H9 (cell line): ENCODE measurements around the gene PEG3. TPM values are rescaled to one million over a fixed set of nuclear protein-coding genes. Genes with fewer than 3 reads are reported as not detected.

Experiments
- DNase-seq: peaks from one replicate; pipeline ENCODE4 v3.0.0-alpha.2; 2017
- H2AFZ ChIP-seq: one replicate; pipeline ENCODE4 v1.6.1; 2013; ENCODE audit warnings: mild to moderate bottlenecking, low read length, control low read depth, moderate library complexity
- H2AK5ac ChIP-seq: 2 replicates; pipeline ENCODE4 v1.6.1; 2013; ENCODE audit warnings: low read length, control low read depth, mixed read lengths; ENCODE audit not compliant: insufficient read length
- H2BK120ac ChIP-seq: one replicate; pipeline ENCODE4 v1.6.1; 2013; ENCODE audit warnings: low read depth, mild to moderate bottlenecking, low read length, control low read depth, inconsistent platforms; ENCODE audit not compliant: poor library complexity, severe bottlenecking
- H2BK12ac ChIP-seq: 2 replicates; pipeline ENCODE4 v1.6.1; 2013; ENCODE audit warnings: low read length, control low read depth, mixed read lengths, low read depth; ENCODE audit not compliant: insufficient read length
- H2BK15ac ChIP-seq: 2 replicates; pipeline ENCODE4 v1.6.1; 2013; ENCODE audit warnings: low read depth, low read length, control low read depth
- H2BK20ac ChIP-seq: one replicate; pipeline ENCODE4 v1.6.1; 2013; ENCODE audit warnings: low read depth, mild to moderate bottlenecking, low read length, control low read depth, inconsistent platforms; ENCODE audit not compliant: poor library complexity, severe bottlenecking
- H2BK5ac ChIP-seq: 2 replicates; pipeline ENCODE4 v1.6.1; 2013; ENCODE audit warnings: low read length, control low read depth, mixed read lengths; ENCODE audit not compliant: insufficient read length
- H3K14ac ChIP-seq: 2 replicates; pipeline ENCODE4 v1.6.1; 2013; ENCODE audit warnings: low read length, control low read depth; ENCODE audit not compliant: insufficient read depth
- H3K18ac ChIP-seq: 2 replicates; pipeline ENCODE4 v1.6.1; 2013; ENCODE audit warnings: low read depth, mild to moderate bottlenecking, mixed read lengths, low read length, control low read depth; ENCODE audit not compliant: insufficient read length
- H3K23ac ChIP-seq: 2 replicates; pipeline ENCODE4 v1.6.1; 2013; ENCODE audit warnings: low read length, control low read depth, mixed read lengths, low read depth; ENCODE audit not compliant: insufficient read length
- H3K23me2 ChIP-seq: 2 replicates; pipeline ENCODE4 v1.6.1; 2013; ENCODE audit warnings: low read depth, mild to moderate bottlenecking, mixed read lengths, low read length, control low read depth; ENCODE audit not compliant: insufficient read length, poor library complexity, severe bottlenecking
- H3K27ac ChIP-seq: 2 replicates; pipeline ENCODE4 v1.5.1; 2013; ENCODE audit warnings: low read length, control low read depth, mixed read lengths, low read depth; ENCODE audit not compliant: insufficient read length
- H3K27me3 ChIP-seq: 2 replicates; pipeline ENCODE4 v1.6.1; 2013; ENCODE audit warnings: low read length, control low read depth, inconsistent platforms; ENCODE audit not compliant: insufficient read depth
- H3K4ac ChIP-seq: 2 replicates; pipeline ENCODE4 v1.6.1; 2013; ENCODE audit warnings: low read depth, mild to moderate bottlenecking, control low read depth, inconsistent platforms, low read length, moderate library complexity
- H3K4me1 ChIP-seq: 2 replicates; pipeline ENCODE4 v1.6.1; 2013; ENCODE audit warnings: low read length, control low read depth, inconsistent platforms; ENCODE audit not compliant: insufficient read depth
- H3K4me2 ChIP-seq: 2 replicates; pipeline ENCODE4 v1.6.1; 2013; ENCODE audit warnings: low read length, control low read depth, mixed read lengths; ENCODE audit not compliant: insufficient read length, insufficient read depth
- H3K56ac ChIP-seq: 2 replicates; pipeline ENCODE4 v1.6.1; 2013; ENCODE audit warnings: low read depth, mild to moderate bottlenecking, mixed read lengths, low read length, control low read depth; ENCODE audit not compliant: insufficient read length
- H3K79me1 ChIP-seq: 2 replicates; pipeline ENCODE4 v1.6.1; 2013; ENCODE audit warnings: low read depth, mild to moderate bottlenecking, moderate library complexity, low read length, control low read depth, inconsistent platforms; ENCODE audit not compliant: insufficient read depth, poor library complexity, severe bottlenecking
- H3K79me2 ChIP-seq: 2 replicates; pipeline ENCODE4 v1.6.1; 2013; ENCODE audit warnings: low read length, control low read depth, inconsistent platforms; ENCODE audit not compliant: insufficient read depth
- H3K9ac ChIP-seq: 2 replicates; pipeline ENCODE4 v1.6.1; 2013; ENCODE audit warnings: low read length, control low read depth, mixed read lengths; ENCODE audit not compliant: insufficient read length; ENCODE audit errors: extremely low read depth
- H3K9me3 ChIP-seq: one replicate; pipeline ENCODE4 v1.6.1; 2013; ENCODE audit warnings: low read depth, low read length, inconsistent platforms; ENCODE audit not compliant: control insufficient read depth
- H3T11ph ChIP-seq: one replicate; pipeline ENCODE4 v1.6.1; 2013; ENCODE audit warnings: mild to moderate bottlenecking, low read length, control low read depth, inconsistent platforms
- H4K20me1 ChIP-seq: one replicate; pipeline ENCODE4 v1.6.1; 2013; ENCODE audit not compliant: control insufficient read depth, insufficient read length, insufficient read depth
- H4K5ac ChIP-seq: 2 replicates; pipeline ENCODE4 v1.6.1; 2013; ENCODE audit warnings: low read depth, mild to moderate bottlenecking, mixed read lengths, low read length, control low read depth; ENCODE audit not compliant: insufficient read length
- H4K8ac ChIP-seq: replicated peaks from 2 replicates; pipeline ENCODE4 v1.6.1; 2013; ENCODE audit warnings: low read length, control low read depth, mixed read lengths, low read depth; ENCODE audit not compliant: insufficient read length
- H4K91ac ChIP-seq: 2 replicates; pipeline ENCODE4 v1.6.1; 2013; ENCODE audit warnings: low read depth, mild to moderate bottlenecking, moderate library complexity, mixed read lengths, low read length, control low read depth; ENCODE audit not compliant: insufficient read length
- H3K27ac Mint-ChIP-seq, 3 experiments: 2 replicates in 2 of 3; 3 replicates in 1 of 3; pipeline ENCODE4 v1.8.0; 2020 to 2021; ENCODE audit warnings: mixed read lengths in 3 of 3, mild to moderate bottlenecking in 1 of 3, moderate library complexity in 1 of 3
- H3K27me3 Mint-ChIP-seq: 2 replicates; pipeline ENCODE4 v1.8.0; 2021; ENCODE audit warnings: low read depth, mild to moderate bottlenecking, moderate library complexity, mixed read lengths
- H3K36me3 Mint-ChIP-seq, 3 experiments: 2 replicates in 2 of 3; 3 replicates in 1 of 3; pipeline ENCODE4 v1.8.0; 2020 to 2021; ENCODE audit warnings: low read depth in 3 of 3, mixed read lengths in 3 of 3; ENCODE audit not compliant: insufficient read depth in 1 of 3
- H3K4me1 Mint-ChIP-seq, 2 experiments: 2 replicates each; pipeline ENCODE4 v1.8.0; 2020; ENCODE audit warnings: mixed read lengths in 2 of 2
- H3K4me3 Mint-ChIP-seq, 2 experiments: 2 replicates in 1 of 2; 3 replicates in 1 of 2; pipeline ENCODE4 v1.8.0; 2020 to 2021; ENCODE audit warnings: mild to moderate bottlenecking in 2 of 2, mixed read lengths in 2 of 2, moderate library complexity in 1 of 2
- H3K9me3 Mint-ChIP-seq, 2 experiments: 2 replicates in 1 of 2; 3 replicates in 1 of 2; pipeline ENCODE4 v1.8.0; 2020; ENCODE audit warnings: mild to moderate bottlenecking in 2 of 2, mixed read lengths in 2 of 2, moderate library complexity in 1 of 2
- CTCF ChIP-seq: fragments of 200-600 bp; sonication (generic); conservative IDR thresholded peaks from 3 replicates; pipeline ENCODE4 v1.8.0; 2021; ENCODE audit warnings: antibody characterized with exemption, mild to moderate bottlenecking
- WGBS: extraction: QIAGEN DNeasy Blood & Tissue Kit; methylation state at CpG from one replicate; pipeline ENCODE4 v1.1.7; 2013; ENCODE audit warnings: missing lambda C conversion rate, low lambda C conversion rate, mixed read lengths; ENCODE audit not compliant: insufficient read length; ENCODE audit errors: extremely low coverage; 5-methylcytosine and 5-hydroxymethylcytosine counted together
- total RNA-seq: library from RNA; stranded (reverse); gene quantifications from 2 replicates; pipeline ENCODE4 v1.2.1, GENCODE V29; 2021

PEG3 gene
- total RNA-seq, 1 experiment from 2014 or later: not detected

GRCh38 chr19:56841193-56841543 is 642 bp upstream of the PEG3 start:
- Histone ChIP-seq H3K14ac (no peak overlapping the region), H4K91ac (no peak overlapping the region), H3K9ac (no peak overlapping the region), H2AK5ac (no peak overlapping the region), H3K4me1 (no peaks in the 10 kb centered on the region), H3K56ac (no peak overlapping the region), H2BK15ac (no peak overlapping the region), H2BK20ac (no peak overlapping the region), H3K4me2 (peak overlapping the region; percentile 43), H3K18ac (no peak overlapping the region), H4K20me1 (no peaks in the 10 kb centered on the region), H2BK120ac (no peak overlapping the region), H3K27ac (no peak overlapping the region), H3K79me2 (no peaks in the 10 kb centered on the region), H3K27me3 (no peaks in the 10 kb centered on the region), H3K4ac (no peak overlapping the region), H3T11ph (no peak overlapping the region), H2BK5ac (no peak overlapping the region), H3K23ac (no peak overlapping the region), H4K8ac (no peak overlapping the region), H2AFZ (no peak overlapping the region), H4K5ac (no peak overlapping the region), H3K9me3 (peaks cover 60% of the 10 kb centered on the region), H3K79me1 (no peaks in the 10 kb centered on the region), H3K23me2 (no peaks in the 10 kb centered on the region), H2BK12ac (no peak overlapping the region)
- Mint-ChIP-seq H3K9me3 (peaks cover 59% of the 10 kb centered on the region in 2 experiments), H3K4me3 (no peak overlapping the region), H3K27ac (no peak overlapping the region), H3K27me3 (peaks cover 4% of the 10 kb centered on the region), H3K36me3 (peaks cover 21 to 26% (median 22%) of the 10 kb centered on the region in 3 experiments), H3K4me1 (no peaks in the 10 kb centered on the region)
- TF ChIP-seq CTCF: no peak
- no CpG with 5 or more reads among the region's 12 CpGs for WGBS
- DNase-seq: no peak
